ENCODE results near the gene ACER3. TPM values are rescaled to one million over a fixed set of nuclear protein-coding genes. Genes with fewer than 3 reads are reported as not detected.

ACER3 gene
- total and polyA plus RNA-seq, 4 donors, result 1.9 to 5.9 (median 4.2) TPM

DNA sequence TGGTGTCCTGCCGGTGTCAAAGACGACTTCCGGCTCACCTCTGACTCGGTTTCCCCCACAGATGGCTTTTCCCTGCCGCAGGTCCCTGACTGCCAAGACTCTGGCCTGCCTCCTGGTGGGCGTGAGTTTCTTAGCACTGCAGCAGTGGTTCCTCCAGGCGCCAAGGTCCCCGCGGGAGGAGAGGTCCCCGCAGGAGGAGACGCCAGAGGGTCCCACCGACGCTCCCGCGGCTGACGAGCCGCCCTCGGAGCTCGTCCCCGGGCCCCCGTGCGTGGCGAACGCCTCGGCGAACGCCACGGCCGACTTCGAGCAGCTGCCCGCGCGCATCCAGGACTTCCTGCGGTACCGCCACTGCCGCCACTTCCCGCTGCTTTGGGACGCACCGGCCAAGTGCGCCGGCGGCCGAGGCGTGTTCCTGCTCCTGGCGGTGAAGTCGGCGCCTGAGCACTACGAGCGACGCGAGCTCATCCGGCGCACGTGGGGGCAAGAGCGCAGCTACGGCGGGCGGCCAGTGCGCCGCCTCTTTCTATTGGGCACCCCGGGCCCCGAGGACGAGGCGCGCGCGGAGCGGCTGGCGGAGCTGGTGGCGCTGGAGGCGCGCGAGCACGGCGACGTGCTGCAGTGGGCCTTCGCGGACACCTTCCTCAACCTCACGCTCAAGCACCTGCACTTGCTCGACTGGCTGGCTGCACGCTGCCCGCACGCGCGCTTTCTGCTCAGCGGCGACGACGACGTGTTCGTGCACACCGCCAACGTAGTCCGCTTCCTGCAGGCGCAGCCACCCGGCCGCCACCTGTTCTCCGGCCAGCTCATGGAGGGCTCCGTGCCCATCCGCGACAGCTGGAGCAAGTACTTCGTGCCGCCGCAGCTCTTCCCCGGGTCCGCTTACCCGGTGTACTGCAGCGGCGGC is 179.0 kb downstream of the ACER3 start:
- Histone ChIP-seq H3K36me3 (ENCODE audit: control insufficient read depth in 4 of 4, insufficient read depth in 3 of 4, low read depth in 1 of 4, low read length in 3 of 4) (no peaks in the 10 kb centered on the region), H3K9me3 (ENCODE audit: control insufficient read depth in 4 of 4, low read length in 3 of 4) (no peaks in the 10 kb centered on the region), H3K4me1 (ENCODE audit: control insufficient read depth in 4 of 4, insufficient read depth in 4 of 4, low read length in 3 of 4) (peaks cover 0 to 12% (median 3%) of the 10 kb centered on the region in 4 donors), H3K4me3 (ENCODE audit: low read depth in 1 of 3, low read length in 3 of 3) (peak overlapping the region in 2 of 3 donors; percentile 27 to 39), H3K27ac (ENCODE audit: low read depth in 1 of 2, low read length in 2 of 2) (no peak overlapping the region), H3K9ac (ENCODE audit: low read depth in 1 of 2, low read length in 2 of 2) (no peak overlapping the region), H3K27me3 (ENCODE audit: control insufficient read depth in 4 of 4, insufficient read depth in 4 of 4, low read length in 3 of 4) (peaks cover 0 to 5% (median 1%) of the 10 kb centered on the region in 4 donors)
- peak; percentile 40 for DNase-seq (ENCODE audit: low spot score)
- TF ChIP-seq, protein P1, sequence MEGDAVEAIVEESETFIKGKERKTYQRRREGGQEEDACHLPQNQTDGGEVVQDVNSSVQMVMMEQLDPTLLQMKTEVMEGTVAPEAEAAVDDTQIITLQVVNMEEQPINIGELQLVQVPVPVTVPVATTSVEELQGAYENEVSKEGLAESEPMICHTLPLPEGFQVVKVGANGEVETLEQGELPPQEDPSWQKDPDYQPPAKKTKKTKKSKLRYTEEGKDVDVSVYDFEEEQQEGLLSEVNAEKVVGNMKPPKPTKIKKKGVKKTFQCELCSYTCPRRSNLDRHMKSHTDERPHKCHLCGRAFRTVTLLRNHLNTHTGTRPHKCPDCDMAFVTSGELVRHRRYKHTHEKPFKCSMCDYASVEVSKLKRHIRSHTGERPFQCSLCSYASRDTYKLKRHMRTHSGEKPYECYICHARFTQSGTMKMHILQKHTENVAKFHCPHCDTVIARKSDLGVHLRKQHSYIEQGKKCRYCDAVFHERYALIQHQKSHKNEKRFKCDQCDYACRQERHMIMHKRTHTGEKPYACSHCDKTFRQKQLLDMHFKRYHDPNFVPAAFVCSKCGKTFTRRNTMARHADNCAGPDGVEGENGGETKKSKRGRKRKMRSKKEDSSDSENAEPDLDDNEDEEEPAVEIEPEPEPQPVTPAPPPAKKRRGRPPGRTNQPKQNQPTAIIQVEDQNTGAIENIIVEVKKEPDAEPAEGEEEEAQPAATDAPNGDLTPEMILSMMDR (IDR thresholded peaks at IDR 0.05; ENCODE audit: low read depth, low read length, missing input control), result peak; percentile 13
- no peak for TF ChIP-seq SP1 (IDR thresholded peaks at IDR 0.05)
- peak in 1 of 2 donors; percentile 31 for TF ChIP-seq RAD21 (IDR thresholded peaks at IDR 0.05)
- TF ChIP-seq, protein P2, sequence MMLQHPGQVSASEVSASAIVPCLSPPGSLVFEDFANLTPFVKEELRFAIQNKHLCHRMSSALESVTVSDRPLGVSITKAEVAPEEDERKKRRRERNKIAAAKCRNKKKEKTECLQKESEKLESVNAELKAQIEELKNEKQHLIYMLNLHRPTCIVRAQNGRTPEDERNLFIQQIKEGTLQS (IDR thresholded peaks at IDR 0.05), result no peak
- WGBS, result 17% methylated on average over 109 of the region's 109 CpGs

DNA sequence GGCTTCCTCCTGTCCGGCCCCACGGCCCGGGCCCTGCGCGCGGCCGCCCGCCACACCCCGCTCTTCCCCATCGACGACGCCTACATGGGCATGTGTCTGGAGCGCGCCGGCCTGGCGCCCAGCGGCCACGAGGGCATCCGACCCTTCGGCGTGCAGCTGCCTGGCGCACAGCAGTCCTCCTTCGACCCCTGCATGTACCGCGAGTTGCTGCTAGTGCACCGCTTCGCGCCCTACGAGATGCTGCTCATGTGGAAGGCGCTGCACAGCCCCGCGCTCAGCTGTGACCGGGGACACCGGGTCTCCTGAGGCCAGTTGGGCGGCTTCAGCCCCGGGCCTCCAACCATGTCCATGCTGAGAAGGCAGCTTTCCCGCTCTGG is 179.7 kb downstream of the ACER3 start:
- 63% methylated on average over 37 of the region's 37 CpGs for WGBS
- H3K27me3 ChIP-seq (ENCODE audit: control insufficient read depth in 4 of 4, insufficient read depth in 4 of 4, low read length in 3 of 4), result peaks cover 0 to 5% (median 3%) of the 10 kb centered on the region in 4 donors
- H3K9ac ChIP-seq (ENCODE audit: low read depth in 1 of 2, low read length in 2 of 2), result no peak overlapping the region
- no peak for TF ChIP-seq YY1 (IDR thresholded peaks at IDR 0.05)
- no peak for TF ChIP-seq HNF4G (IDR thresholded peaks at IDR 0.05)
- TF ChIP-seq, protein P3, sequence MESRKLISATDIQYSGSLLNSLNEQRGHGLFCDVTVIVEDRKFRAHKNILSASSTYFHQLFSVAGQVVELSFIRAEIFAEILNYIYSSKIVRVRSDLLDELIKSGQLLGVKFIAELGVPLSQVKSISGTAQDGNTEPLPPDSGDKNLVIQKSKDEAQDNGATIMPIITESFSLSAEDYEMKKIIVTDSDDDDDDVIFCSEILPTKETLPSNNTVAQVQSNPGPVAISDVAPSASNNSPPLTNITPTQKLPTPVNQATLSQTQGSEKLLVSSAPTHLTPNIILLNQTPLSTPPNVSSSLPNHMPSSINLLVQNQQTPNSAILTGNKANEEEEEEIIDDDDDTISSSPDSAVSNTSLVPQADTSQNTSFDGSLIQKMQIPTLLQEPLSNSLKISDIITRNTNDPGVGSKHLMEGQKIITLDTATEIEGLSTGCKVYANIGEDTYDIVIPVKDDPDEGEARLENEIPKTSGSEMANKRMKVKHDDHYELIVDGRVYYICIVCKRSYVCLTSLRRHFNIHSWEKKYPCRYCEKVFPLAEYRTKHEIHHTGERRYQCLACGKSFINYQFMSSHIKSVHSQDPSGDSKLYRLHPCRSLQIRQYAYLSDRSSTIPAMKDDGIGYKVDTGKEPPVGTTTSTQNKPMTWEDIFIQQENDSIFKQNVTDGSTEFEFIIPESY (IDR thresholded peaks at IDR 0.05), result no peak
- no peak for TF ChIP-seq REST (IDR thresholded peaks at IDR 0.05)
- TF ChIP-seq FOXA1 (IDR thresholded peaks at IDR 0.05), result no peak
- TF ChIP-seq NR2F2 (IDR thresholded peaks at IDR 0.05), result no peak
- no peak for TF ChIP-seq FOXA2 (IDR thresholded peaks at IDR 0.05)
- TF ChIP-seq, protein P4, sequence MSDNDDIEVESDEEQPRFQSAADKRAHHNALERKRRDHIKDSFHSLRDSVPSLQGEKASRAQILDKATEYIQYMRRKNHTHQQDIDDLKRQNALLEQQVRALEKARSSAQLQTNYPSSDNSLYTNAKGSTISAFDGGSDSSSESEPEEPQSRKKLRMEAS (IDR thresholded peaks at IDR 0.05), result no peak
- TF ChIP-seq RXRA (IDR thresholded peaks at IDR 0.05), result no peak
- TF ChIP-seq GABPA (IDR thresholded peaks at IDR 0.05 in 1 of 2, conservative IDR thresholded peaks at IDR 0.05 in 1 of 2), result no peak
- no peak for TF ChIP-seq JUND (IDR thresholded peaks at IDR 0.05)
- no peak for TF ChIP-seq EGR1 (IDR thresholded peaks at IDR 0.05; ENCODE audit: low read depth in 2 of 2)
- TF ChIP-seq TAF1 (conservative IDR thresholded peaks at IDR 0.05), result no peak
- no peak for TF ChIP-seq SP1 (IDR thresholded peaks at IDR 0.05)
- no peak for DNase-seq (ENCODE audit: low spot score)
- H3K9me3 ChIP-seq (ENCODE audit: control insufficient read depth in 4 of 4, low read length in 3 of 4), result no peaks in the 10 kb centered on the region
- no peaks in the 10 kb centered on the region for H3K36me3 ChIP-seq (ENCODE audit: control insufficient read depth in 4 of 4, insufficient read depth in 3 of 4, low read depth in 1 of 4, low read length in 3 of 4)
- H3K27ac ChIP-seq (ENCODE audit: low read depth in 1 of 2, low read length in 2 of 2), result no peak overlapping the region
- peaks cover 0 to 12% (median 3%) of the 10 kb centered on the region in 4 donors for H3K4me1 ChIP-seq (ENCODE audit: control insufficient read depth in 4 of 4, insufficient read depth in 4 of 4, low read length in 3 of 4)
- H3K4me3 ChIP-seq (ENCODE audit: low read depth in 1 of 3, low read length in 3 of 3), result no peak overlapping the region

All from liver (tissue), 9 donors.